Umbilical cord (tissue), 2 donors: ENCODE results near the gene SPZ1. TPM values are rescaled to one million over a fixed set of nuclear protein-coding genes. Genes with fewer than 3 reads are reported as not detected.
A peak's percentile ranks its signal among the peaks of the same experiment; 100 is the strongest.
"Not testable (repeated sequence)": the region's sequence is repeated elsewhere in the genome, so short reads cannot be mapped to it uniquely, and the experiment has no call there.

Experiments
- DNase-seq: peaks from one replicate; pipeline ENCODE4 v3.0.0-alpha.2; 2015; ENCODE audit warnings: low spot score
- total RNA-seq: library from RNA; depleted of rRNA; stranded (reverse); fragments of >200 nt; gene quantifications from one replicate; pipeline ENCODE4 v1.2.3, GENCODE V29; 2014; ENCODE audit warnings: low replicate concordance; ENCODE audit not compliant: insufficient read depth

Gene SPZ1, protein sequence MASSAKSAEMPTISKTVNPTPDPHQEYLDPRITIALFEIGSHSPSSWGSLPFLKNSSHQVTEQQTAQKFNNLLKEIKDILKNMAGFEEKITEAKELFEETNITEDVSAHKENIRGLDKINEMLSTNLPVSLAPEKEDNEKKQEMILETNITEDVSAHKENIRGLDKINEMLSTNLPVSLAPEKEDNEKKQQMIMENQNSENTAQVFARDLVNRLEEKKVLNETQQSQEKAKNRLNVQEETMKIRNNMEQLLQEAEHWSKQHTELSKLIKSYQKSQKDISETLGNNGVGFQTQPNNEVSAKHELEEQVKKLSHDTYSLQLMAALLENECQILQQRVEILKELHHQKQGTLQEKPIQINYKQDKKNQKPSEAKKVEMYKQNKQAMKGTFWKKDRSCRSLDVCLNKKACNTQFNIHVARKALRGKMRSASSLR
- 3.9 TPM for total RNA-seq

DNA sequence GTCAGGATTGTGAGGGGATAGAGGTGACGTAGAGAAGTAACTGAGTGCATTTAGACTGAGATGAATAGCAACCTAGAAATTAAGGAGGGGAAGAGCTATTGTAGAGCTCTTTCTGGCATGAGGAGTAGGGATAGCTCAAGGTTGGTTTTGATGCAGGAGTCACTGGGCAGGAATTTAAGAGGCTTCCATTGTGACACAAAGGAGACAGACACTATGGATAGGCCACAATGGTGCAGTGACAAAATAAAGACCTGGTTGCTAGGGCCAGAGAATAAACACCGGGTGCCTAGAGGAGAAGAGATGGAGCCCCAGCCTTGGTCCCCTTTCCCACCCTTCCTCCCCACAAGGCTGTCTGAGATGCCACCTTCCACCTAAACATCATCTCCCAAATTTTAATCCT lies at the start of gene SPZ1:
SPZ1 (plus strand) TSS at position 301 of the 400 bp plus-strand sequence. CDS start 214 bp downstream, outside the sequence.
- no peak for DNase-seq

DNA sequence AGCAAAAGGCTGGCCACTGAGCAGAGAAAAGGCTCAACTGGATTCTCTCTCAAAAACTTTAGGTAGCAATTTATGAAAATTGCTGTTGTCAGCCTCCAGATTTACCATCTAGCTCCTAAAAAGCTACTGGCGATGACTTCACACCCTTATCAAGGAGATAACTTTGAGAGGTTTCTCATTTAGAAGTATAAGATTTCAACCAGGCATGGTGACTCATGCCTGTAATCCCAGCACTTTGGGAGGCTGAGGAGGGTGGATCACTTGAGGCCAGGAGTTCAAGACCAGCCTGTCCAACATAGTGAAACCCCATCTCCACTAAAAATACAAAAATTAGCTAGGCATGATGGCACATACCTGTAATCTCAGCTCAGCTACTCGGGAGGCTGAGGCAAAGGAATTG lies 49.3 kb upstream of the SPZ1 start:
- peak; percentile 62 for DNase-seq

GRCh38 chr5:80275347-80275746 lies 44.5 kb upstream of the SPZ1 start:
- peak; percentile 27 for DNase-seq

DNA sequence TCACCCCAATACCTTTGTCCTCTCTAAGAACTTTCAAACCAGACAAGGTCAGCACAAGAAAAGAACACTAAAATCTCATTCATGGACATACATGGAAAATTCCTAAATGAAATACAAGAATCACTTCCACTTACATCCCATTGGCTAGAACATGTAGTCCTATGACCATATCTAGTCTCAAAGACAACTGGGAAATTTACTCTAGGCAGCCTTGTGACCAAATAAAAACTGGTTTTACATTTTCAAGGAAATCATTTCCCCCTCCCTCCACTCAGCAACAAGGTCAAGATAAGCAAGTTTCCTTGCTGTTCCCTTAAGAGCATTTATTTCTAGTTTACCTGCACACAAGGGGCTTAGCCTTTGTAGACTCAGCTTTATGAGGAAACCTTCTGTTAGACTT lies 43.6 kb upstream of the SPZ1 start:
- DNase-seq, result no peak

GRCh38 chr5:80277191-80277590 lies 42.6 kb upstream of the SPZ1 start:
- DNase-seq, result peak; percentile 57

DNA sequence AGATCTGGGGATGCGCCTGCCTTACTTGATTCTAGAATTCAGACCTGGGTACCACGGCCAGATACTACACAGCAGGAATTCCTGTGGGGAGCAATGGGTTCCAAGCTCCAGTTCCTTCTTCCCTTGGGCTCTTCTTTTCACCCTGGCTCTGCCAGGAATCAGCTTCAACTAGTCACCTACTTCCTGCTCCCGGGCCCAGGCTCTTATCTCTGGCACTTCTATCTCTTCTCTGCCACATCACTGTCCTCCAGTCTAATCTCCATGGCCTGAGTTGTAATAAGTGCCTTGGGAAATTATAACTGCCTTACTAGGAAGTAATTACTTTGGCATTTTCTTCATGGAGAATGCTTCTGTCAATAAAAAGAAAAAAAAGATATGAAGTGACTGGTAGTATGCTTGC lies 37.7 kb upstream of the SPZ1 start:
- DNase-seq, result no peak

DNA sequence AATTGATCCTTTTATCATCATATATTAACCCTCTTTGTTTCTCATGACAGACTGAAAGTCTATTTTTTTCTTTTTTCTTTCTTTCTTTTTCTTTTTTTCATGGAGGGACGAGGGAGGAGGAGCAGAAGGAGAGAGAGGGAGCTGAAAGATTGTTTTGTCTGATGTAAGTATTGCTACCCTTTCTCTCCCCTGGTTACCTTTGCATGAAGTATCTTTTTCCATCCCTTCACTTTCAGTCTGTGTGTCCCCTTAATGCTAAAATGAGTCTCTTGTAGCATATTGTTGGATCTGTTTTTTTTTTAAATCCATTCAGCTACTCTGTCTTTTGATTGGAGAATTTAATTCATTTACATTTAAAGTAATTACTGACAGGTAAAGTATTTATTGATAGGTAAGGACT lies 36.4 kb upstream of the SPZ1 start:
- no peak for DNase-seq

DNA sequence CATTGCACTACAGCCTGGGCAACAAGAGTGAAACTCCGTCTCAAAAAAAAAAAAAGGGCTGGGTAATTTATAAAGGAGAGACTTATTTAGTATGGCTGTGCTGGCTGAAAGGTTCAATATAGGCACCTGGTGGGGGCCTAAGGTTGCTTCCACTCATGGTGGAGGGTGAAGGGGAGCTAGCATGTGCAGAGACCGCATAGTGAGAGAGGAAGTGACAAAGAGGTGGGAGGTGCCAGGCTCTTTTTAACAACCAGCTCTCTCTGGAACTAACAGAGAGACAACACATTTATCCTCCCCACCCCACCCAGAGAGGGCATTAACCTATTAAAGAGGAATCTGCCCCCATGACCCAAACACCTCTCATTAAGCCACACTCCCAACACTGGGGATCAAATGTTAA lies 35.1 kb upstream of the SPZ1 start:
- no peak for DNase-seq

DNA sequence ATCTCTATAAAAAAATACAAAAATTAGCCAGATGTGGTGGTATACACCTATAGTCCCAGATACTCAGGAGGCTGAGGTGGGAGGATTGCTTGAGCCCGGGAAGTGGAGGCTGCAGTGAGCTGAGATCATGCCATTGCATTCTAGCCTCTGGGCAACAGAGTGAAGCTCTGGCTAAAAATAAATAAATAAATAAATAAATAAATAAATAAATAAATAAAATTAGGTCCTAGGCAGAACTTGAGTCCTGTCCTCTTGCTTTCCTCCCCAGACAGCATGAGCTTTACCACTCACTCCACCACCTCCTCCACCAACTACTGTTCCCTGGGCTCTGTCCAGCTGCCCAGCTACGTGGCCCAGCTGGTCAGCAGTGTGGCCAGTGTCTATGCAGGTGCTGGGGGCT lies 31.6 kb upstream of the SPZ1 start:
- no peak for DNase-seq

- DNase-seq, result no peak
Measured at GRCh38 chr5:80289320-80289719, 30.5 kb upstream of the SPZ1 start.

DNA sequence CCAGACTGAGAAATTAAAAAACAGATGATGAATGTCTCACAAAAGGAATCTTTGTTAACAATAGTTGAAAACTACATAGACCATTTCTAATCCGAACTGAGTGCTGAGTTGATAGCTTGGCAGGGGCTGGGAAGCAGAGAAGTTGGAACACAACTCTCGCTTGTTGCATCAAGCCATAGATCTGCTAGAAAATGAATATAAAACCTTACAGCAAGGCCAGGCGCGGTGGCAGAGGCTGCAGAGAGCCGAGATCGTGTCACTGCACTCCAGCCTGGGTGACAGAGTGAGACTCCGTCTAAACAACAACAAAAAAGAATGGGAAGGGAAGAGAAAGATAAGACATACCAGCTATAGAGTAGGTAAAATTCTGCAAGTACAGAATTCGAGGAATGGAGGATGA lies 28.0 kb upstream of the SPZ1 start:
- no peak for DNase-seq

DNA sequence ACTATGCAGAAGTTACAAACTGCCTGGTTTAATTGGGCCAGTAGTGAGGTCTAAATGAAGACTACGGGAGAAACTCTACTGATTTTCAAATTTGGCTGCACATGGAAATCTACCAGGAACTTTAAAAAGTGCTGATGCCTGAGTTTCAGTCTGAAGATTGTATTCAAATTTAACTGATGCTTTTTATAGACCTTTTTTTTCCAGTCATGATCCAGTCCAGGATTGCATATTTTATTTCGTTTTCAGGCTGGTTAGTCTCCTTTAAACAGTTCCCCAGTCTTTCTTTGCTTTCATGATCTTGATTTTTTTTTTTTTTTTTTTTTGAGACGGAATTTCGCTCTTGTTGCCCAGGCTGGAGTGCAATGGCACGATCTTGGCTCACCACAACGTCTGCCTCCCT lies 23.7 kb upstream of the SPZ1 start:
- DNase-seq, result peak; percentile 21

GRCh38 chr5:80299601-80300000 lies 20.2 kb upstream of the SPZ1 start:
- no peak for DNase-seq

GRCh38 chr5:80300125-80300524 lies 19.7 kb upstream of the SPZ1 start:
- no peak for DNase-seq

DNA sequence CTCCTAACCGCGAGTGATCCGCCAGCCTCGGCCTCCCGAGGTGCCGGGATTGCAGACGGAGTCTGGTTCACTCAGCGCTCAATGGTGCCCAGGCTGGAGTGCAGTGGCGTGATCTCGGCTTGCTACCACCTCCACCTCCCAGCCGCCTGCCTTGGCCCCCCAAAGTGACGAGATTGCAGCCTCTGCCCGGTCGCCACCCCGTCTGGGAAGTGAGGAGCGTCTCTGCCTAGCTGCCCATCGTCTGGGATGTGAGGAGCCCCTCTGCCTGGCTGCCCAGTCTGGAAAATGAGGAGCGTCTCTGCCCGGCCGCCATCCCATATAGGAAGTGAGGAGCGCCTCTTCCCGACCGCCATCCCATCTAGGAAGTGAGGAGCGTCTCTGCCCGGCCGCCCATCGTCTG lies 19.0 kb upstream of the SPZ1 start:
- DNase-seq, result not testable (repeated sequence)

GRCh38 chr5:80301342-80301741 lies 18.5 kb upstream of the SPZ1 start:
- not testable (repeated sequence) for DNase-seq

GRCh38 chr5:80302636-80303035 lies 17.2 kb upstream of the SPZ1 start:
- DNase-seq, result no peak

DNA sequence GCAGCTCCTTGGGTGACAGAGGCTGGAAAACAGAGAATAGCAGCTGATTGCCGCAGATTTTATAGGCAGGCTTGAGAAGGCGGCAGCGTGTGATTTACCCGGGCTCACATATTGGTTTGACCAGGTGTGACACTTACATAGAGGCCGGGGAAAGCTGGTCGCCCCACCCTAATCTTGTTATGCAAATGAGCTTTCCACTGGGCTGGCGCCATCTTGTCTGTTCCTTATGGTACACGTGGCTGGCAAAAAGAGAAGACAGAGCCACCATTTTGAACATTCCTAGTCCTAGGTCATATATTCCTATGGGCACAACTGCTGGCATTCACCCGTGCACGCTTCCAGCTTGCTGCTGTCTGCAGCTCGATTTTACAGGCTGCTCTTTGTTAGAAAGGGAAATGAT lies 11.3 kb upstream of the SPZ1 start:
- DNase-seq, result no peak

DNA sequence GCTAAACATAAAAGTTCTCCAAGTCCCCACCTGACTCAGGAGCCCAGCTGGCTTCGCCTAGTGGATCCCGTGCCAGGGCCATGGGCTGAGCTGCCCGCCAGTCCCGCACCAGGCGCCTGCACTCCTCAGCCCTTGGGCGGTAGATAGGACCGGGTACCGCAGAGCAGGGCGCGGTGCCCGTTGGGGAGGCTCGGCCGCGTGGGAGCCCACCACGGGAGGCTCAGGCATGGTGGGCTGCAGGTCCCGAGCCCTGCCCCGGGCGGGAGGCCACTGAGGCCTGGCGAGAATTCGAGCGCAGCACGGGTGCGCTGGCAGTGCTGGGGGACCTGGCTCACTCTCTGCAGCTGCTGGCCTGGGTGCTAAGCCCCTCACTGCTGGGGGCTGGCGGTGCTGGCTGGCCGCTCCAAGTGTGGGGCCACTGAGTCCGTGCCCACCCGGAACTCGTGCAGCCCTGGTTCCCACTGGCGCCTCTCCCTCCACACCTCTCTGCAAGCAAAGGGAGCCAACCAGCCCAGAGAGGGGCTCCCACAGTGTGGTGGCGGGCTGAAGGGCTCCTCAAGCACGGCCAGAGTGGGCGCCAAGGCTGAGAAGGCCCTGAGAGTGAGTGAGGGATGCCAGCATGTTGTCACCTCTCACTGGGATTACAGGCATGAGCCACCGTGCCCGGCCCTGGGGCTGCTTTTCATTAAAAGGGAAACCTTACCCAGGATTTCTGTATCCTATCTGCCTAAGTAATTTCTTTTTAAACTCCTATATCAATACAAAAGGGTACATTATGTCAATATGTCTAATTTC lies 9.7 kb upstream of the SPZ1 start:
- DNase-seq, result no peak

DNA sequence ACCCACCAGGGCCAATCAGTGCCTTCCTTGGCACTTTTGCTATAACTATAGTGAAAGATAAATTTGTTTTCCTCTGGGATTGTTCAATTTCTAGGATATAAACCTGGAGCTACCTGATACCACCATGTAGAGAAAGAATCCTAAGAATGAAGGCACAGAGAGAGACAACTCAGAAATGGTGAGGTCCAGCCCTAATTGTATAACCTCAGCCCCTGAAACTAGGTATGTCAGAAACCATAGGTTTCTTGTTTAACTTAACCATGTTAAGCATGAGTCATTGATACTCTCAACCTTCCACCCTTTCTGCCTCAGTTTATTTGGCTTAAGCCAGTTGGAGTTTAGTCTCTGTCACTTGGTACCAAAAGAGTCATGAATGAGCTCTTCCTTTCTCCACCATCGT lies 4.6 kb upstream of the SPZ1 start:
- no peak for DNase-seq

GRCh38 chr5:80318212-80318611 lies 1.6 kb upstream of the SPZ1 start:
- peak; percentile 81 for DNase-seq

DNA sequence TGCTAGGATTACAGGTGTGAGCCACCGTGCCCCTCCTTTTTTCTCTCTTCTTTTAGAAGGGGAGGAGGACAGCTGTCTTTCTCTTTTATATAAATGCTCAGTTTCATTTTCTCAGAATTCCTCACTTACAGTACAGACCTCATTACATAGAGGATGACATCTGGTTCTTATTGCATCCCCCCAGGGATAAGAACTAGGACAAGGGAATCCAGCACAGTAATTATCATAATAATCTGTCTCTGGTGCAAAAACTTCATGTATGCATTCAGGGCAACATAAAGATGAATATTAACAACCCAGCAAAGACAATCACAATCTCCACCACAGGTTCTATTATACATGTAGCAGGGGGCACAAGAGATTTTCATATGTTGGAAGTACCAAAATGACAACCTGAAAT lies 5.1 kb downstream of the SPZ1 start:
- DNase-seq, result no peak

DNA sequence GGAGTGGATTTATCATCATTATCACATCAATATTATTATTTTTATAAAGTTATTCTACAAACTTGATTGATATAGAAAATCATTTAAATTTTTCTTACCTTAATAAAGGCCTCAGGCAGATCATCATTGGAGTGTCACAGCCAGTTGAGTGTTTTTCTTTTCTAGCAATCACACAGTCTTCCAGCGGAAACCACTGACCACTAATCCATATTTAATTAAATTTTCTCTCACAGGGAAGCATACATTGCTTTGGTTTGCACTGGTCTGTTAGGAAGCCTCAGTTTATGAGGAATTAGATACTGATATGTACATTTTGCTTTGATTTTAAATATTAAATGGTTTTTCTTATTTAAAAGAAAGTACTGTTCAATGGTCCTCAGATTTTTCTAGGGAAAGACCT lies 6.7 kb downstream of the SPZ1 start:
- DNase-seq, result no peak
